IPS DF 4.7 (cell line): ENCODE results near the gene CCDC90B.

Experiments
- DNase-seq: peaks from one replicate; pipeline ENCODE4 v3.0.0-alpha.2; 2013; ENCODE audit warnings: low spot score; ENCODE audit errors: extremely low read depth

Gene CCDC90B

GRCh38 chr11:83235825-83236224 lies 50.3 kb downstream of the CCDC90B start:
- DNase-seq: no peak

GRCh38 chr11:83223457-83223856 lies 62.7 kb downstream of the CCDC90B start:
- DNase-seq: no peak

DNA sequence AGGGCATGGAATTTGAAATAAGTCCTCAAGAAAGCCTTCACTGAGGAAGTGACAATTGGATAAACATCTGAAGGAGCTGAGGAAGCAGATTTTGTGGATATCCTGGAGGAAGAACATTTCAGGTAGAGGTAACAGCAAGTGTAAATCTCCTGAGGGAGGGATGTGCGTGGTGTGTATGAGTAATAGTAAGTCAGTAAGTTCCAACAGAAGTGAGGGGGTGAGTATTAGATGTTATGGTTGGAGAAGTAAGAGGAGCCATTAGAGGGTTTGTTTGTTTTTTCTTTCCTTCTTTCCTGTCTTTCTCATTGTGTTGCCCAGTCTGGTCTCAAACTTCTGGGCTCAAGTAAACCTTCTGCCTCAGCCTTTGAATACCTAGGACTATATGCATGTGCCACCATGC lies 63.7 kb downstream of the CCDC90B start:
- no peak for DNase-seq

DNA sequence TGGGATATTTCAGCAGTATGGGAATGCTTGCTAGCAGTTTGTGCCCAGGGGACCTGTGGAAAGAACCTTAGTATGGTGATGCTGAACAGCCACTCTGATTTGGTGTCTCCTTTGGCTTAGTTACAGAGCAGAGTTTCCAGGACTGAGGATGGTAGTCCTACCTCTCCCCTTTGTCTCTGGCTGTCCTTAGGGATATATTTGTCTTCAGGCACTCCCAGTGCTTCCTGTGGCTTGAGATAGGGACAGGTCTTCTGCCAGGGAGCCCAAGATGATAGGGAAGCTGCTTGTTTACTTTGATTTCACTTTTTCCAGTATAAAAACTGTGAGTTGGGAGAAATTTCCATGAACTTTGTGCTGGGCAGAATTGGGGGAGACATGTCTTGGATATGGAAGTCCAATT lies 64.5 kb downstream of the CCDC90B start:
- no peak for DNase-seq

- no peak for DNase-seq
Measured at GRCh38 chr11:83220260-83220659, 65.9 kb downstream of the CCDC90B start.

GRCh38 chr11:83219095-83219494 lies 67.1 kb downstream of the CCDC90B start:
- no peak for DNase-seq
